SH-SY5Y (cell line): ENCODE results near the gene SERPINB4.

ENCODE experiments used
- GATA2 ChIP-seq: IDR thresholded peaks from 2 replicates; pipeline ENCODE4 v1.6.1; 2011; ENCODE audit warnings: mild to moderate bottlenecking, low read depth, low read length
- GATA3 ChIP-seq: IDR thresholded peaks from 2 replicates; pipeline ENCODE4 v1.6.1; 2011; ENCODE audit warnings: low read depth, mild to moderate bottlenecking, low read length, moderate library complexity

DNA sequence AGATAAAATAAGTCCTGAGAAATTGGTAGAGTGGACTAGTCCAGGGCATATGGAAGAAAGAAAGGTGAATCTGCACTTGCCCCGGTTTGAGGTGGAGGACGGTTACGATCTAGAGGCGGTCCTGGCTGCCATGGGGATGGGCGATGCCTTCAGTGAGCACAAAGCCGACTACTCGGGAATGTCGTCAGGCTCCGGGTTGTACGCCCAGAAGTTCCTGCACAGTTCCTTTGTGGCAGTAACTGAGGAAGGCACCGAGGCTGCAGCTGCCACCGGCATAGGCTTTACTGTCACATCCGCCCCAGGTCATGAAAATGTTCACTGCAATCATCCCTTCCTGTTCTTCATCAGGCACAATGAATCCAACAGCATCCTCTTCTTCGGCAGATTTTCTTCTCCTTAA, 47.1 kb downstream of the SERPINB4 start:
- no peak for TF ChIP-seq GATA2
- no peak for TF ChIP-seq GATA3
